ENCODE results near the gene SBF2.

- no peak for TF ChIP-seq FOS (IDR thresholded peaks at IDR 0.05; ENCODE audit: borderline replicate concordance, insufficient read depth, low read length)
- TF ChIP-seq POLR2A (IDR thresholded peaks at IDR 0.05; ENCODE audit: low read depth, low read length), result no peak
Observed at GRCh38 chr11:9936754-9937153, 357.3 kb downstream of the SBF2 start.
